Uterus (tissue), 2 donors: Measurements from ENCODE around the gene ERICH2.

Experiments used
- POLR2A ChIP-seq, 2 donors: fragments of 450-650 bp; IDR thresholded peaks; one replicate each; pipeline ENCODE4 v1.6.1; 2016; ENCODE audit warnings: antibody characterized with exemption in 2 of 2, mild to moderate bottlenecking in 1 of 2, moderate library complexity in 1 of 2
- TF ChIP-seq, protein P1 (sequence below), 4 experiments: fragments of 200-600 bp in 2 of 4; fragments of 450-650 bp in 2 of 4; sonication (generic) in 2 of 4; IDR thresholded peaks; one replicate each; pipeline ENCODE4 v1.5.1; 2016 to 2019; ENCODE audit warnings: antibody characterized with exemption in 4 of 4, mild to moderate bottlenecking in 2 of 4, moderate library complexity in 1 of 4

DNA sequence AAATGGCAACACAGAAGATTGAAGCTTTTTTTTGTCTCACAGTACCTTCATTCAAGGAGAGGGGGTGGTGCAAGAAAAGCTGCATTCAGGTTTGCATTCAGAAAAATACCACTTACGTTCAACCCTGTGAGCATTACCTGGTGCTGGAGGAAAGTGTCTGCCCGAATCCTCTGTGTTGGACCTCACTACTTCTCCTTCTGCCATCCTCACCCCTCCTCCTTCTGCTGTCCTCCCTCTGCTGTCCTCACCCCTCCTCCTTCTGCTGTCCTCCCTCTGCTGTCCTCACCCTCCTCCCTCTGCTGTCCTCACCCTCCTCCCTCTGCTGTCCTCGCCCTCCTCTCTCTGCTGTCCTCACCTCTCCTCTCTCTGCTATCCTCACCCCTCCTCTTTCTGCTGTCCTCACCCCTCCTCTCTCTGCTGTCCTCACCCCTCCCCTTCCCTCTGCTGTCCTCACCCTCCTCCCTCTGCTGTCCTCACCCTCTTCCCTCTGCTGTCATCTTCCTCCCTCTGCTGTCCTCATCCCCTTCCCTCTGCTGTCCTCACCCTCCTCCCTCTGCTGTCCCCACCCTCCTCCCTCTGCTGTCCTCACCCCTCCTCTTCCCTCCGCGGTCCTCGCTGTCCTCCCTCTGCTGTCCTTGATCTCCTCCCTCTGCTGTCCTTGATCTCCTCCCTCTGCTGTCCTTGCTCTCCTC lies 57.8 kb downstream of the ERICH2 start:
- TF ChIP-seq, protein P1, sequence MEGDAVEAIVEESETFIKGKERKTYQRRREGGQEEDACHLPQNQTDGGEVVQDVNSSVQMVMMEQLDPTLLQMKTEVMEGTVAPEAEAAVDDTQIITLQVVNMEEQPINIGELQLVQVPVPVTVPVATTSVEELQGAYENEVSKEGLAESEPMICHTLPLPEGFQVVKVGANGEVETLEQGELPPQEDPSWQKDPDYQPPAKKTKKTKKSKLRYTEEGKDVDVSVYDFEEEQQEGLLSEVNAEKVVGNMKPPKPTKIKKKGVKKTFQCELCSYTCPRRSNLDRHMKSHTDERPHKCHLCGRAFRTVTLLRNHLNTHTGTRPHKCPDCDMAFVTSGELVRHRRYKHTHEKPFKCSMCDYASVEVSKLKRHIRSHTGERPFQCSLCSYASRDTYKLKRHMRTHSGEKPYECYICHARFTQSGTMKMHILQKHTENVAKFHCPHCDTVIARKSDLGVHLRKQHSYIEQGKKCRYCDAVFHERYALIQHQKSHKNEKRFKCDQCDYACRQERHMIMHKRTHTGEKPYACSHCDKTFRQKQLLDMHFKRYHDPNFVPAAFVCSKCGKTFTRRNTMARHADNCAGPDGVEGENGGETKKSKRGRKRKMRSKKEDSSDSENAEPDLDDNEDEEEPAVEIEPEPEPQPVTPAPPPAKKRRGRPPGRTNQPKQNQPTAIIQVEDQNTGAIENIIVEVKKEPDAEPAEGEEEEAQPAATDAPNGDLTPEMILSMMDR (IDR thresholded peaks at IDR 0.05), result no peak
- TF ChIP-seq POLR2A (IDR thresholded peaks at IDR 0.05), result no peak
